KMS-11 (cell line): ENCODE results near the gene SLC6A17.

Experiments used
- H2AFZ ChIP-seq: fragments of 200-600 bp; sonication (generic); 2 replicates; pipeline ENCODE4 v1.6.1; 2016; ENCODE audit warnings: antibody characterized with exemption, mixed run types, low read depth
- H3K27ac ChIP-seq: fragments of 200-600 bp; sonication (generic); 2 replicates; pipeline ENCODE4 v1.6.1; 2016; ENCODE audit warnings: mild to moderate bottlenecking, mixed run types
- H3K27me3 ChIP-seq: fragments of 200-600 bp; sonication (generic); 2 replicates; pipeline ENCODE4 v1.6.1; 2017; ENCODE audit warnings: mild to moderate bottlenecking, low read depth, mixed run types, moderate library complexity; ENCODE audit not compliant: insufficient read depth
- H3K36me3 ChIP-seq: fragments of 200-600 bp; sonication (generic); 2 replicates; pipeline ENCODE4 v1.6.1; 2017; ENCODE audit warnings: mild to moderate bottlenecking, mixed run types; ENCODE audit not compliant: insufficient read depth
- H3K4me1 ChIP-seq: fragments of 200-600 bp; sonication (generic); 2 replicates; pipeline ENCODE4 v1.6.1; 2016; ENCODE audit warnings: mild to moderate bottlenecking, low read depth, mixed run types; ENCODE audit not compliant: poor library complexity, severe bottlenecking
- H3K4me2 ChIP-seq: fragments of 200-600 bp; sonication (generic); 2 replicates; pipeline ENCODE4 v1.7.0; 2016; ENCODE audit warnings: mild to moderate bottlenecking, mixed run types
- H3K4me3 ChIP-seq: fragments of 200-600 bp; sonication (generic); IDR thresholded peaks from 2 replicates; pipeline ENCODE4 v1.6.1; 2017; ENCODE audit warnings: low read depth, low read length, mixed read lengths; ENCODE audit not compliant: insufficient read depth
- H3K79me2 ChIP-seq: fragments of 200-600 bp; sonication (generic); 2 replicates; pipeline ENCODE4 v1.6.1; 2016; ENCODE audit warnings: low read depth, mixed run types; ENCODE audit not compliant: insufficient read depth
- H3K9ac ChIP-seq: fragments of 200-600 bp; sonication (generic); 2 replicates; pipeline ENCODE4 v1.6.1; 2016; ENCODE audit warnings: mild to moderate bottlenecking, mixed run types
- H4K20me1 ChIP-seq: fragments of 200-600 bp; sonication (generic); 2 replicates; pipeline ENCODE4 v1.6.1; 2016; ENCODE audit warnings: mild to moderate bottlenecking, mixed run types; ENCODE audit not compliant: insufficient read depth
- CTCF ChIP-seq: fragments of 200-600 bp; sonication (generic); conservative IDR thresholded peaks from 2 replicates; pipeline ENCODE4 v1.6.1; 2017; ENCODE audit warnings: low read depth, mild to moderate bottlenecking, antibody characterized with exemption, low read length, moderate library complexity, mixed read lengths

SLC6A17 gene

GRCh38 chr1:110227774-110228173, 77.5 kb downstream of the SLC6A17 start:
- Histone ChIP-seq H3K4me2 (no peak overlapping the region), H3K27me3 (no peaks in the 10 kb centered on the region), H3K9ac (no peak overlapping the region), H3K4me1 (no peaks in the 10 kb centered on the region), H3K4me3 (no peak overlapping the region), H3K79me2 (no peaks in the 10 kb centered on the region), H3K27ac (no peak overlapping the region), H3K36me3 (no peaks in the 10 kb centered on the region), H2AFZ (no peak overlapping the region), H4K20me1 (no peaks in the 10 kb centered on the region)
- TF ChIP-seq CTCF = no peak

- no peak overlapping the region for H3K4me2 ChIP-seq
- H3K79me2 ChIP-seq = no peaks in the 10 kb centered on the region
- H3K4me3 ChIP-seq = no peak overlapping the region
- H3K36me3 ChIP-seq = no peaks in the 10 kb centered on the region
- no peaks in the 10 kb centered on the region for H3K27me3 ChIP-seq
- TF ChIP-seq CTCF = no peak
- H3K4me1 ChIP-seq = no peaks in the 10 kb centered on the region
- H3K27ac ChIP-seq = no peak overlapping the region
- no peaks in the 10 kb centered on the region for H4K20me1 ChIP-seq
- H3K9ac ChIP-seq = no peak overlapping the region
- H2AFZ ChIP-seq = no peak overlapping the region
Measured at GRCh38 chr1:110228381-110228780, 78.1 kb downstream of the SLC6A17 start.

- no peaks in the 10 kb centered on the region for H3K27me3 ChIP-seq
- no peak overlapping the region for H2AFZ ChIP-seq
- H3K27ac ChIP-seq = no peak overlapping the region
- H3K4me2 ChIP-seq = no peak overlapping the region
- no peaks in the 10 kb centered on the region for H3K36me3 ChIP-seq
- H4K20me1 ChIP-seq = no peaks in the 10 kb centered on the region
- no peak overlapping the region for H3K9ac ChIP-seq
- TF ChIP-seq CTCF = no peak
- no peak overlapping the region for H3K4me3 ChIP-seq
- H3K79me2 ChIP-seq = no peaks in the 10 kb centered on the region
- no peaks in the 10 kb centered on the region for H3K4me1 ChIP-seq
Measured at GRCh38 chr1:110228869-110229268, 78.6 kb downstream of the SLC6A17 start.

GRCh38 chr1:110229348-110230001, 79.2 kb downstream of the SLC6A17 start:
- H3K27me3 ChIP-seq = no peaks in the 10 kb centered on the region
- no peak overlapping the region for H3K4me3 ChIP-seq
- H3K79me2 ChIP-seq = no peaks in the 10 kb centered on the region
- H3K4me1 ChIP-seq = no peaks in the 10 kb centered on the region
- H3K9ac ChIP-seq = no peak overlapping the region
- H2AFZ ChIP-seq = no peak overlapping the region
- no peak overlapping the region for H3K4me2 ChIP-seq
- TF ChIP-seq CTCF = no peak
- H4K20me1 ChIP-seq = no peaks in the 10 kb centered on the region
- no peaks in the 10 kb centered on the region for H3K36me3 ChIP-seq
- H3K27ac ChIP-seq = no peak overlapping the region
